ENCODE results near the gene CHD2. TPM values are rescaled to one million over a fixed set of nuclear protein-coding genes. Genes with fewer than 3 reads are reported as not detected.

The CHD2 gene
- total RNA-seq, 1 experiment from 2014 or later: 85.0 TPM

DNA sequence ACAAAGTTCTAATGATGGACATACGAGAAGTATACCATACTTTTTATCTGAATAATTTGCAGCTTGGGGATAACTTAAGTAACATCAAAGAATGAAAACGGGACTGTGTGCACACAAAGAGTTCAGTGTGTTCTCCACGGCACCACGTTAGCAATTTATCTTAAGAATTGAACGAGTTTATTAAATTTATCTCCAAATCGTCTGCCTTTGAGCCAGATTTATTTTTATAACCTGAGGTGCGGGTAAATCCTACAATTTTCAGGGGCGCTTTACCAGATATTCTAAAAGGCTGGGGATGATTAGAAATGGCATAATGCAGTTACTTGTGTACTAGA is 3.5 kb downstream of the CHD2 start:
- H3K4me1 Mint-ChIP-seq (ENCODE audit: low read depth, unreplicated experiment): peaks cover 45% of the 10 kb centered on the region
- H3K27me3 Mint-ChIP-seq (ENCODE audit: insufficient read depth, unreplicated experiment): no peaks in the 10 kb centered on the region
- H3K36me3 Mint-ChIP-seq (ENCODE audit: insufficient read depth, unreplicated experiment): peaks cover 89% of the 10 kb centered on the region

DNA sequence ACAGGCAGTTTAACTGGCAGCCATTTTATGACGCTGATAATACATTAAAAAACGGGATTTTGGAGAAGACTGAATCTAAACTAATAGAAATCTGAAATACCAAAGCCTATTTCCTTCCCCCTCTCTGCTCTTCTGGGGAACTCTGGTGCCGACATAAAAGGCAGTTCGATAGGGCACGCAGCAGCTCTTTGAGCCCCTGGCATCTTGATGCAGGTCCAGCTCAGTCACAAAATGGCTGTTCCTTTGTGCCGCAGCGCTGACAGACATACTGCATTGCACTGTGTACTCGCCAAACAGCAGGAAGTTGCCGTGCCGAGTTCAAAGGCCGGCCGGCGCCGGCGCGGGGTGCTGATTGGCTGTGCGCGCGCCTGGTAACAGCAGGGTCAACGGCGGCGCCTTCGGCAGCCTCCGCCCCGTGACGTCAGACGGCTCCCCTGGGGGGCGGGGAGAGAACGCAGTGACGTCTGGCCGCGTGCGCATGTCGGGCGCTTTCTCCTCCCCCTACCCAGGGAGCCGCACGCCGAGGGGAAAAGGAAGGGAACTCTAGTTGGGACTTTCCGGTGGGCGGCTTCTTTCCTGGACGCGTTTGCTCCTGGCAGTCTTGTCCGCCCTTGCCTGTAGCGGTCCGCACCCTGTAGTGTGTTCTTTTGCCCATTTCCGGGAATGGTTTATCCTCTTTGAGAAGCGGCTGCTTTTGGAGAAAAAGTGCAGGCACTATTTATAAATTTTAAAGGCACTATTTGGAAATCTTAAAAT is 4.0 kb downstream of the CHD2 start:
- TF ChIP-seq, protein P1, sequence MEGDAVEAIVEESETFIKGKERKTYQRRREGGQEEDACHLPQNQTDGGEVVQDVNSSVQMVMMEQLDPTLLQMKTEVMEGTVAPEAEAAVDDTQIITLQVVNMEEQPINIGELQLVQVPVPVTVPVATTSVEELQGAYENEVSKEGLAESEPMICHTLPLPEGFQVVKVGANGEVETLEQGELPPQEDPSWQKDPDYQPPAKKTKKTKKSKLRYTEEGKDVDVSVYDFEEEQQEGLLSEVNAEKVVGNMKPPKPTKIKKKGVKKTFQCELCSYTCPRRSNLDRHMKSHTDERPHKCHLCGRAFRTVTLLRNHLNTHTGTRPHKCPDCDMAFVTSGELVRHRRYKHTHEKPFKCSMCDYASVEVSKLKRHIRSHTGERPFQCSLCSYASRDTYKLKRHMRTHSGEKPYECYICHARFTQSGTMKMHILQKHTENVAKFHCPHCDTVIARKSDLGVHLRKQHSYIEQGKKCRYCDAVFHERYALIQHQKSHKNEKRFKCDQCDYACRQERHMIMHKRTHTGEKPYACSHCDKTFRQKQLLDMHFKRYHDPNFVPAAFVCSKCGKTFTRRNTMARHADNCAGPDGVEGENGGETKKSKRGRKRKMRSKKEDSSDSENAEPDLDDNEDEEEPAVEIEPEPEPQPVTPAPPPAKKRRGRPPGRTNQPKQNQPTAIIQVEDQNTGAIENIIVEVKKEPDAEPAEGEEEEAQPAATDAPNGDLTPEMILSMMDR (IDR thresholded peaks at IDR 0.05; ENCODE audit: insufficient read depth in 1 of 2, low read depth in 1 of 2, low read length in 1 of 2, severe bottlenecking in 1 of 2, unreplicated experiment in 1 of 2): no peak
- DNase-seq: peak; percentile 98 to 99
- Histone ChIP-seq H3K27me3 (replicated peaks; ENCODE audit: control insufficient read depth, insufficient read depth, low read length) (no peaks in the 10 kb centered on the region), H3K9me3 (no peaks in the 10 kb centered on the region), H3K36me3 (ENCODE audit: control insufficient read depth, insufficient read depth, low read length) (no peaks in the 10 kb centered on the region; the same call in 1 of the 2 replicates), H3K4me1 (peaks cover 42% of the 10 kb centered on the region), H3K4me3 (ENCODE audit: low read depth, low read length) (peak overlapping the region; percentile 51)
- BruUV-seq (replicated peaks): no TSS peak
- H3K4me3 Mint-ChIP-seq (ENCODE audit: unreplicated experiment): peak overlapping the region; percentile 86
- peaks cover 89% of the 10 kb centered on the region for H3K36me3 Mint-ChIP-seq (ENCODE audit: insufficient read depth, unreplicated experiment)
- no peaks in the 10 kb centered on the region for H3K27me3 Mint-ChIP-seq (ENCODE audit: insufficient read depth, unreplicated experiment)
- ChIA-PET CTCF (interaction anchor here (1.4 to 1.5 kb wide), 2 partner anchors 22 to 107 kb away, joined by 7 read pairs; no protein-coding TSS in a partner anchor), POLR2A (interaction anchor here (0.6 to 2.2 kb wide), 12 partner anchors 10 to 108 kb away, joined by 3 to 43 read pairs (median 4); no protein-coding TSS in a partner anchor)
- H3K27ac Mint-ChIP-seq (ENCODE audit: unreplicated experiment): peak overlapping the region; percentile 99
- H3K9me3 Mint-ChIP-seq (ENCODE audit: unreplicated experiment): peaks cover 4% of the 10 kb centered on the region
- H3K4me1 Mint-ChIP-seq (ENCODE audit: low read depth, unreplicated experiment): peaks cover 45% of the 10 kb centered on the region
- intact Hi-C loops (cut with micrococcal nuclease; ENCODE audit: unreplicated experiment): loop anchor here (1.0 to 5.0 kb wide), 5 partner anchors 14 to 237 kb away; no protein-coding TSS in a partner anchor

More for the DNA sequence above, 3.5 kb downstream of the CHD2 start:
- POLR2A ChIA-PET: interaction anchor here (0.6 to 2.2 kb wide), 12 partner anchors 10 to 108 kb away, joined by 3 to 43 read pairs (median 4); no protein-coding TSS in a partner anchor
- Histone ChIP-seq H3K36me3 (ENCODE audit: control insufficient read depth, insufficient read depth, low read length) (no peaks in the 10 kb centered on the region; the same call in 1 of the 2 replicates), H3K27me3 (replicated peaks; ENCODE audit: control insufficient read depth, insufficient read depth, low read length) (no peaks in the 10 kb centered on the region), H3K4me1 (peaks cover 39% of the 10 kb centered on the region), H3K4me3 (ENCODE audit: low read depth, low read length) (peak overlapping the region; percentile 51), H3K9me3 (no peaks in the 10 kb centered on the region)
- intact Hi-C loops (cut with micrococcal nuclease; ENCODE audit: unreplicated experiment): loop anchor here (5.0 kb wide), 2 partner anchors 156 to 236 kb away; no protein-coding TSS in a partner anchor
- CTCF ChIA-PET: interaction anchor here (1.4 to 1.5 kb wide), 2 partner anchors 21 to 106 kb away, joined by 7 read pairs; no protein-coding TSS in a partner anchor
- BruUV-seq (replicated peaks): TSS peak; percentile 95
- DNase-seq: no peak
- TF ChIP-seq, protein P1 (IDR thresholded peaks at IDR 0.05; ENCODE audit: insufficient read depth in 1 of 2, low read depth in 1 of 2, low read length in 1 of 2, severe bottlenecking in 1 of 2, unreplicated experiment in 1 of 2): no peak
- Mint-ChIP-seq H3K9me3 (ENCODE audit: unreplicated experiment) (peaks cover 10% of the 10 kb centered on the region), H3K27ac (ENCODE audit: unreplicated experiment) (peak overlapping the region; percentile 99), H3K4me3 (ENCODE audit: unreplicated experiment) (peak overlapping the region; percentile 86)

DNA sequence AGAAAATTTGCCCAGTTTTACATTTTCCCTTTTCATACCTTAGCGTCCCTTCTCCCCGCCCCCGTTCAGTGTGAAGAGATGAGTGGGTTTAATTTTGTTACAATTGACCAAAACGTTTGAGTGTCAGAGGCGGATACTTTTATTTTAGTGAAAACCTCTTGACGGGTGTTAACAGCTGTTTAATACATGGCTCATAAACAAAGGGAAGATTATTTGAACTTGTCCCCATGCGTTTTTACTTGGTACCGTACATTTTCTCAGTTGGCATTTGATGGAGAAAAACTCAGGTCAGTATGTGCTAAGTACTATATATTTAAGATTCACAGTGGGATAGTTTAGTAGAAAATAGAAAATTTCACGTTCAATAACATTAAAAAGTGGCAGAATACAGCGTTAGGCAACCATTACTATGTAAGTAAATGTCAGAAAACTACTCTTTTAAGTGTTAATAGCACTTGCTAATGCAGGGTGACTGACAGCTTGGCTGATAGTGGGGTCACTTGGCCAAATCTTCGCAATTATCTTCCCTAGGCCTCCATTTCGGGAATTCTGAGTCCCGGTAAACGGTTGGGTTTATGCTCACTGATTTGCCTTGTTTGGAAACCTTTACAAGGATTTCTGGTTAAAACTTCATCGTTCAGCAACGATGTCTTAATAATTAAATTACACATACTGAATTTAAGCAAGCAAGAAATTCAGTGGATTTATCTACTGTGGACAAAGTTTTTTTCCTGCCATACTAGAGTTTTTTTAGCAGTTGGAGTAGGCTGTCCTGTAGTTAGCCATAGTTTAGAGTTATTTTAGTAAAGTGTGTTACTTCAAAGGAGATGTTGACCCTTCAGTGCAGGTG is 4.8 kb downstream of the CHD2 start:
- H3K27me3 ChIP-seq (replicated peaks; ENCODE audit: control insufficient read depth, insufficient read depth, low read length): no peaks in the 10 kb centered on the region
- peak overlapping the region; percentile 86 for H3K4me3 Mint-ChIP-seq (ENCODE audit: unreplicated experiment)
- peaks cover 46% of the 10 kb centered on the region for H3K4me1 ChIP-seq
- POLR2A ChIA-PET: interaction anchor here (1.2 to 1.3 kb wide), 2 partner anchors 13 to 96 kb away, joined by 3 to 22 read pairs; no protein-coding TSS in a partner anchor
- no peaks in the 10 kb centered on the region for H3K27me3 Mint-ChIP-seq (ENCODE audit: insufficient read depth, unreplicated experiment)
- peak overlapping the region; percentile 42 for H3K4me3 ChIP-seq (ENCODE audit: low read depth, low read length)
- CTCF ChIA-PET: interaction anchor here (1.4 kb wide), 1 partner anchor 108 kb away, joined by 7 read pairs; no protein-coding TSS in a partner anchor
- H3K9me3 ChIP-seq: no peaks in the 10 kb centered on the region
- no TSS peak for BruUV-seq (replicated peaks)
- no peak for DNase-seq
- H3K27ac Mint-ChIP-seq (ENCODE audit: unreplicated experiment): peak overlapping the region; percentile 99
- H3K36me3 Mint-ChIP-seq (ENCODE audit: insufficient read depth, unreplicated experiment): peaks cover 86% of the 10 kb centered on the region
- no peaks in the 10 kb centered on the region; the same call in 1 of the 2 replicates for H3K36me3 ChIP-seq (ENCODE audit: control insufficient read depth, insufficient read depth, low read length)
- no peaks in the 10 kb centered on the region for H3K9me3 Mint-ChIP-seq (ENCODE audit: unreplicated experiment)
- peaks cover 46% of the 10 kb centered on the region for H3K4me1 Mint-ChIP-seq (ENCODE audit: low read depth, unreplicated experiment)
- TF ChIP-seq, protein P1 (IDR thresholded peaks at IDR 0.05; ENCODE audit: insufficient read depth in 1 of 2, low read depth in 1 of 2, low read length in 1 of 2, severe bottlenecking in 1 of 2, unreplicated experiment in 1 of 2): no peak
- intact Hi-C loops (cut with micrococcal nuclease; ENCODE audit: unreplicated experiment): loop anchor here (1.0 to 5.0 kb wide), 5 partner anchors 13 to 238 kb away; no protein-coding TSS in a partner anchor

Measured in Caco-2 (cell line).